Nephron (organoid): ENCODE results near the gene DOCK6.
A peak's percentile ranks its signal among the peaks of the same experiment; 100 is the strongest.

Experiments used
- H3K27ac Mint-ChIP-seq, 3 experiments: 2 replicates each; pipeline ENCODE4 v1.8.0; 2020; ENCODE audit warnings: mixed read lengths in 3 of 3, mild to moderate bottlenecking in 2 of 3, moderate library complexity in 1 of 3
- H3K27me3 Mint-ChIP-seq: 2 replicates; pipeline ENCODE4 v1.8.0; 2021; ENCODE audit warnings: low read depth, mild to moderate bottlenecking, moderate library complexity, mixed read lengths
- H3K36me3 Mint-ChIP-seq: 2 replicates; pipeline ENCODE4 v1.8.0; 2020; ENCODE audit warnings: low read depth, mixed read lengths
- H3K4me1 Mint-ChIP-seq: 2 replicates; pipeline ENCODE4 v1.8.0; 2020; ENCODE audit warnings: mixed read lengths
- H3K4me3 Mint-ChIP-seq, 3 experiments: 2 replicates each; pipeline ENCODE4 v1.8.0; 2020; ENCODE audit warnings: mild to moderate bottlenecking in 3 of 3, mixed read lengths in 3 of 3, moderate library complexity in 2 of 3
- H3K9me3 Mint-ChIP-seq: 2 replicates; pipeline ENCODE4 v1.8.0; 2020; ENCODE audit warnings: mixed read lengths
- CTCF ChIP-seq, 3 experiments: fragments of 200-600 bp; sonication (generic); IDR thresholded peaks; one replicate each; pipeline ENCODE4 v1.5.0; 2021; ENCODE audit warnings: antibody characterized with exemption in 3 of 3; ENCODE audit not compliant: unreplicated experiment in 3 of 3

The DOCK6 gene

GRCh38 chr19:11196406-11197287 is 65.7 kb downstream of the DOCK6 start:
- Mint-ChIP-seq H3K4me3 (peak overlapping the region; percentile 90 to 94 (median 93)), H3K9me3 (no peaks in the 10 kb centered on the region), H3K27me3 (no peaks in the 10 kb centered on the region), H3K27ac (peak overlapping the region; percentile 53 to 90 (median 84)), H3K36me3 (peaks cover 19% of the 10 kb centered on the region), H3K4me1 (peaks cover 7% of the 10 kb centered on the region)
- TF ChIP-seq CTCF (IDR thresholded peaks at IDR 0.05; ENCODE audit: unreplicated experiment in 3 of 3), result no peak

GRCh38 chr19:11195681-11196080 is 66.6 kb downstream of the DOCK6 start:
- no peak for TF ChIP-seq CTCF (IDR thresholded peaks at IDR 0.05; ENCODE audit: unreplicated experiment in 3 of 3)
- Mint-ChIP-seq H3K36me3 (peaks cover 22% of the 10 kb centered on the region), H3K4me1 (peaks cover 12% of the 10 kb centered on the region), H3K9me3 (no peaks in the 10 kb centered on the region), H3K27me3 (no peaks in the 10 kb centered on the region), H3K27ac (peak overlapping the region; percentile 53 to 96 (median 88)), H3K4me3 (peak overlapping the region; percentile 77 to 92 (median 85))

- no peak for TF ChIP-seq CTCF (IDR thresholded peaks at IDR 0.05; ENCODE audit: unreplicated experiment in 3 of 3)
- Mint-ChIP-seq H3K4me3 (peak overlapping the region; percentile 77 to 92 (median 85)), H3K9me3 (no peaks in the 10 kb centered on the region), H3K27me3 (no peaks in the 10 kb centered on the region), H3K36me3 (peaks cover 27% of the 10 kb centered on the region), H3K4me1 (peaks cover 18% of the 10 kb centered on the region), H3K27ac (peak overlapping the region; percentile 53 to 96 (median 93))
Measured at GRCh38 chr19:11194656-11195558, 67.4 kb downstream of the DOCK6 start.

GRCh38 chr19:11194173-11194572 is 68.2 kb downstream of the DOCK6 start:
- H3K4me1 Mint-ChIP-seq, result peaks cover 22% of the 10 kb centered on the region
- peak overlapping the region; percentile 46 to 67 (median 56) for H3K4me3 Mint-ChIP-seq
- no peak for TF ChIP-seq CTCF (IDR thresholded peaks at IDR 0.05; ENCODE audit: unreplicated experiment in 3 of 3)
- H3K27ac Mint-ChIP-seq, result peak overlapping the region; percentile 53 to 96 (median 93)
- peaks cover 24% of the 10 kb centered on the region for H3K36me3 Mint-ChIP-seq
- H3K9me3 Mint-ChIP-seq, result no peaks in the 10 kb centered on the region
- no peaks in the 10 kb centered on the region for H3K27me3 Mint-ChIP-seq

GRCh38 chr19:11192957-11193939 is 69.1 kb downstream of the DOCK6 start:
- peak overlapping the region in 1 of 3 experiments; percentile 39 for H3K27ac Mint-ChIP-seq

More at GRCh38 chr19:11192957-11193939, 69.1 kb downstream of the DOCK6 start:
- Mint-ChIP-seq H3K27me3 (no peaks in the 10 kb centered on the region), H3K9me3 (no peaks in the 10 kb centered on the region), H3K36me3 (peaks cover 24% of the 10 kb centered on the region), H3K4me1 (peaks cover 22% of the 10 kb centered on the region), H3K4me3 (peak overlapping the region in 1 of 3 experiments; percentile 52)
- TF ChIP-seq CTCF (IDR thresholded peaks at IDR 0.05; ENCODE audit: unreplicated experiment in 3 of 3), result no peak
